Measurements from ENCODE around the gene LRFN3. TPM values are rescaled to one million over a fixed set of nuclear protein-coding genes. Genes with fewer than 3 reads are reported as not detected.

LRFN3 gene
- total and polyA plus RNA-seq, 2 donors (not counting 1 experiment from before 2014, with no cell fraction given): 2.2 to 2.6 TPM

DNA sequence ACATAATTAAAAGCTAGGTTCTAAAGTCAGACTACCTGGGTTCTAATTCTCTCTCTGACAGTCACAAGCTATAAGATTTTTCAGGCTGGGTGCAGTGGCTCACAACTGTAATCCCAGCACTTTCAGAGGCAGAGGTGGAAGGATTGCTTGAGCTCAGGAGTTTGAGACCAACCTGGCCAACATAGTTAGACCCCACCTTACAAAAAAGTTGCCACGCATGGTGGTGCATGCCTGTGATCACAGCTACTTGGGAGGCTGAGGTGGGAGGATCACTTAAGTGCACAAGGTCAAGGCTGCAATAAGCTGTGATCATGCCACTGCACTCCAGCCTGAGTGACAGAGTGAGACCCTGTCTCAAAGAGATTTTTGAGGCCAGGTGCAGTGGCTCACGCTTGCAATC is 41.8 kb upstream of the LRFN3 start:
- H3K4me1 ChIP-seq (ENCODE audit: control insufficient read depth, extremely low read depth, insufficient read depth, low read length): no peaks in the 10 kb centered on the region
- no peak overlapping the region for H3K4me2 ChIP-seq (ENCODE audit: extremely low read depth, insufficient read depth, low read length)
- no peak overlapping the region for H3K27ac ChIP-seq (ENCODE audit: insufficient read depth, low read length)
- DNase-seq (ENCODE audit: low read depth in 2 of 2): no peak
- TF ChIP-seq, protein P1, sequence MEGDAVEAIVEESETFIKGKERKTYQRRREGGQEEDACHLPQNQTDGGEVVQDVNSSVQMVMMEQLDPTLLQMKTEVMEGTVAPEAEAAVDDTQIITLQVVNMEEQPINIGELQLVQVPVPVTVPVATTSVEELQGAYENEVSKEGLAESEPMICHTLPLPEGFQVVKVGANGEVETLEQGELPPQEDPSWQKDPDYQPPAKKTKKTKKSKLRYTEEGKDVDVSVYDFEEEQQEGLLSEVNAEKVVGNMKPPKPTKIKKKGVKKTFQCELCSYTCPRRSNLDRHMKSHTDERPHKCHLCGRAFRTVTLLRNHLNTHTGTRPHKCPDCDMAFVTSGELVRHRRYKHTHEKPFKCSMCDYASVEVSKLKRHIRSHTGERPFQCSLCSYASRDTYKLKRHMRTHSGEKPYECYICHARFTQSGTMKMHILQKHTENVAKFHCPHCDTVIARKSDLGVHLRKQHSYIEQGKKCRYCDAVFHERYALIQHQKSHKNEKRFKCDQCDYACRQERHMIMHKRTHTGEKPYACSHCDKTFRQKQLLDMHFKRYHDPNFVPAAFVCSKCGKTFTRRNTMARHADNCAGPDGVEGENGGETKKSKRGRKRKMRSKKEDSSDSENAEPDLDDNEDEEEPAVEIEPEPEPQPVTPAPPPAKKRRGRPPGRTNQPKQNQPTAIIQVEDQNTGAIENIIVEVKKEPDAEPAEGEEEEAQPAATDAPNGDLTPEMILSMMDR (conservative IDR thresholded peaks at IDR 0.05 in 1 of 2, IDR thresholded peaks at IDR 0.05 in 1 of 2; ENCODE audit: low read depth in 1 of 2, low read length in 2 of 2): no peak
- peaks cover 19% of the 10 kb centered on the region for H3K36me3 ChIP-seq (ENCODE audit: control insufficient read depth, insufficient read depth, low read length)
- H3K79me2 ChIP-seq (ENCODE audit: control insufficient read depth, insufficient read depth, low read length): peaks cover 4% of the 10 kb centered on the region
- H3K4me3 ChIP-seq (replicated peaks in 1 of 4; ENCODE audit: control extremely low read depth in 1 of 4, insufficient read depth in 1 of 4, low read depth in 3 of 4, low read length in 4 of 4): no peak overlapping the region
- H3K27me3 ChIP-seq (ENCODE audit: control insufficient read depth, insufficient read depth, low read length): no peaks in the 10 kb centered on the region
- H3K9me3 ChIP-seq (ENCODE audit: control insufficient read depth, insufficient read depth, low read depth, low read length): no peaks in the 10 kb centered on the region
- H4K20me1 ChIP-seq (ENCODE audit: control insufficient read depth, extremely low read depth, insufficient read depth, low read length): no peaks in the 10 kb centered on the region
- no peak overlapping the region for H2AFZ ChIP-seq (ENCODE audit: low read length)
- H3K9ac ChIP-seq (ENCODE audit: insufficient read depth, low read length): no peak overlapping the region

- peaks cover 4% of the 10 kb centered on the region for H3K79me2 ChIP-seq (ENCODE audit: control insufficient read depth, insufficient read depth, low read length)
- H3K4me1 ChIP-seq (ENCODE audit: control insufficient read depth, extremely low read depth, insufficient read depth, low read length): no peaks in the 10 kb centered on the region
- no peaks in the 10 kb centered on the region for H4K20me1 ChIP-seq (ENCODE audit: control insufficient read depth, extremely low read depth, insufficient read depth, low read length)
- no peak overlapping the region for H3K4me3 ChIP-seq (replicated peaks in 1 of 4; ENCODE audit: control extremely low read depth in 1 of 4, insufficient read depth in 1 of 4, low read depth in 3 of 4, low read length in 4 of 4)
- H3K9me3 ChIP-seq (ENCODE audit: control insufficient read depth, insufficient read depth, low read depth, low read length): no peaks in the 10 kb centered on the region
- H2AFZ ChIP-seq (ENCODE audit: low read length): no peak overlapping the region
- TF ChIP-seq EZH2 (IDR thresholded peaks at IDR 0.05; ENCODE audit: low read length, missing control alignments): no peak
- TF ChIP-seq, protein P1 (conservative IDR thresholded peaks at IDR 0.05 in 1 of 2, IDR thresholded peaks at IDR 0.05 in 1 of 2; ENCODE audit: low read depth in 1 of 2, low read length in 2 of 2): no peak
- no peak overlapping the region for H3K4me2 ChIP-seq (ENCODE audit: extremely low read depth, insufficient read depth, low read length)
- peaks cover 12% of the 10 kb centered on the region for H3K36me3 ChIP-seq (ENCODE audit: control insufficient read depth, insufficient read depth, low read length)
- no peak for DNase-seq (ENCODE audit: low read depth in 2 of 2)
- no peak overlapping the region for H3K27ac ChIP-seq (ENCODE audit: insufficient read depth, low read length)
- H3K27me3 ChIP-seq (ENCODE audit: control insufficient read depth, insufficient read depth, low read length): no peaks in the 10 kb centered on the region
- no peak overlapping the region for H3K9ac ChIP-seq (ENCODE audit: insufficient read depth, low read length)
Observed at GRCh38 chr19:35895911-35896642, 40.1 kb upstream of the LRFN3 start.

DNA sequence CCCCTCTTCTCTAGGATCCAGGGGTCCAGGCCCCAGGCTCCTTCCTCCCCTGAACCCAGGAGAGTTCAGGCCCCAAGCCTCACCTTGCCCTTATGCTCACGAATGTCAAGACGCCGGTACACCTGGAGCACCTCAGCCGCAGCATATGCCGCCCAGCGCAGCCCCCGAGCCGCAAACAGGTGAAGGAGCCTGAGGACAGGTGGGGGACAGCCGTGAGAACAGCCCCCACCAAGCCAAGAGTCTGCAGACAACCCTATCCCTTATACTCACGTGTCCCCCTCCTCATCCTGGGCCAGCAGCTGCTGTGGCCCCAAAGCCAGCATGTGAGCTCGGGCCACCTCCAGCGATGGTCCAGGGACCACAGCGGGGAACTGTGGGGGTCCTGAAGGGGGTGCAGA is 39.5 kb upstream of the LRFN3 start:
- DNase-seq (ENCODE audit: low read depth in 2 of 2): no peak
- no peak for TF ChIP-seq EZH2 (IDR thresholded peaks at IDR 0.05; ENCODE audit: low read length, missing control alignments)
- TF ChIP-seq, protein P1 (conservative IDR thresholded peaks at IDR 0.05 in 1 of 2, IDR thresholded peaks at IDR 0.05 in 1 of 2; ENCODE audit: low read depth in 1 of 2, low read length in 2 of 2): no peak
- no peak overlapping the region for H2AFZ ChIP-seq (ENCODE audit: low read length)
- H3K4me1 ChIP-seq (ENCODE audit: control insufficient read depth, extremely low read depth, insufficient read depth, low read length): peaks cover under 1% of the 10 kb centered on the region
- H3K9me3 ChIP-seq (ENCODE audit: control insufficient read depth, insufficient read depth, low read depth, low read length): no peaks in the 10 kb centered on the region
- H3K9ac ChIP-seq (ENCODE audit: insufficient read depth, low read length): no peak overlapping the region
- H3K27me3 ChIP-seq (ENCODE audit: control insufficient read depth, insufficient read depth, low read length): no peaks in the 10 kb centered on the region
- no peak overlapping the region for H3K27ac ChIP-seq (ENCODE audit: insufficient read depth, low read length)
- H3K4me3 ChIP-seq (replicated peaks in 1 of 4; ENCODE audit: control extremely low read depth in 1 of 4, insufficient read depth in 1 of 4, low read depth in 3 of 4, low read length in 4 of 4): no peak overlapping the region
- H3K36me3 ChIP-seq (ENCODE audit: control insufficient read depth, insufficient read depth, low read length): peaks cover 12% of the 10 kb centered on the region
- H3K79me2 ChIP-seq (ENCODE audit: control insufficient read depth, insufficient read depth, low read length): peaks cover 4% of the 10 kb centered on the region
- no peaks in the 10 kb centered on the region for H4K20me1 ChIP-seq (ENCODE audit: control insufficient read depth, extremely low read depth, insufficient read depth, low read length)
- no peak overlapping the region for H3K4me2 ChIP-seq (ENCODE audit: extremely low read depth, insufficient read depth, low read length)

Data from fibroblast of lung (primary cell).